Measurements from ENCODE around the gene MPV17L.
"Not testable (repeated sequence)": the region's sequence is repeated elsewhere in the genome, so short reads cannot be mapped to it uniquely, and the experiment has no call there.

Gene MPV17L

GRCh38 chr16:15409476-15409875, 13.9 kb downstream of the MPV17L start:
- DNase-seq (ENCODE audit: low spot score) = not testable (repeated sequence)

- DNase-seq (ENCODE audit: low spot score) = no peak
Observed at GRCh38 chr16:15415511-15415985, 20.0 kb downstream of the MPV17L start.

GRCh38 chr16:15417197-15417596, 21.6 kb downstream of the MPV17L start:
- no peak for DNase-seq (ENCODE audit: low spot score)

GRCh38 chr16:15418206-15418605, 22.7 kb downstream of the MPV17L start:
- DNase-seq (ENCODE audit: low spot score) = no peak

GRCh38 chr16:15421696-15422095, 26.1 kb downstream of the MPV17L start:
- DNase-seq (ENCODE audit: low spot score) = not testable (repeated sequence)

- DNase-seq (ENCODE audit: low spot score) = no peak
Observed at GRCh38 chr16:15422222-15422621, 26.7 kb downstream of the MPV17L start.

GRCh38 chr16:15425861-15426260, 30.3 kb downstream of the MPV17L start:
- no peak for DNase-seq (ENCODE audit: low spot score)

- DNase-seq (ENCODE audit: low spot score) = no peak
Observed at GRCh38 chr16:15426796-15427195, 31.2 kb downstream of the MPV17L start.

GRCh38 chr16:15427648-15428239, 32.2 kb downstream of the MPV17L start:
- DNase-seq (ENCODE audit: low spot score) = peak; percentile 34

GRCh38 chr16:15430884-15431283, 35.3 kb downstream of the MPV17L start:
- not testable (repeated sequence) for DNase-seq (ENCODE audit: low spot score)

- no peak for DNase-seq (ENCODE audit: low spot score)
Observed at GRCh38 chr16:15434079-15434424, 38.5 kb downstream of the MPV17L start.

- peak; percentile 87 for DNase-seq (ENCODE audit: low spot score)
Observed at GRCh38 chr16:15434425-15435215, 39.1 kb downstream of the MPV17L start, which contains the start of gene BMERB1. Gene BMERB1, plus strand, starts transcription at chr16:15434588. Its CDS starts 66 bp downstream, at chr16:15434654.

GRCh38 chr16:15435216-15435864, 39.8 kb downstream of the MPV17L start:
- DNase-seq (ENCODE audit: low spot score) = peak; percentile 25

GRCh38 chr16:15439102-15439501, 43.5 kb downstream of the MPV17L start:
- DNase-seq (ENCODE audit: low spot score) = no peak

GRCh38 chr16:15439521-15439920, 44.0 kb downstream of the MPV17L start:
- DNase-seq (ENCODE audit: low spot score) = no peak

GRCh38 chr16:15440852-15441251, 45.3 kb downstream of the MPV17L start:
- DNase-seq (ENCODE audit: low spot score) = no peak

GRCh38 chr16:15442140-15442539, 46.6 kb downstream of the MPV17L start:
- not testable (repeated sequence) for DNase-seq (ENCODE audit: low spot score)

- DNase-seq (ENCODE audit: low spot score) = no peak
Observed at GRCh38 chr16:15443753-15444152, 48.2 kb downstream of the MPV17L start.

- no peak for DNase-seq (ENCODE audit: low spot score)
Observed at GRCh38 chr16:15444264-15444663, 48.7 kb downstream of the MPV17L start.

GRCh38 chr16:15445450-15445849, 49.9 kb downstream of the MPV17L start:
- DNase-seq (ENCODE audit: low spot score) = no peak

- no peak for DNase-seq (ENCODE audit: low spot score)
Observed at GRCh38 chr16:15446901-15447300, 51.3 kb downstream of the MPV17L start.

- DNase-seq (ENCODE audit: low spot score) = no peak
Observed at GRCh38 chr16:15450624-15451023, 55.1 kb downstream of the MPV17L start.
